Measurements from ENCODE around the gene RABL2B. TPM values are rescaled to one million over a fixed set of nuclear protein-coding genes. Genes with fewer than 3 reads are reported as not detected.
"Not testable (repeated sequence)": the region's sequence is repeated elsewhere in the genome, so short reads cannot be mapped to it uniquely, and the experiment has no call there.

The RABL2B gene
- 13.9 and 15.0 TPM in 2 replicates for total RNA-seq (ENCODE audit: low replicate concordance)

DNA sequence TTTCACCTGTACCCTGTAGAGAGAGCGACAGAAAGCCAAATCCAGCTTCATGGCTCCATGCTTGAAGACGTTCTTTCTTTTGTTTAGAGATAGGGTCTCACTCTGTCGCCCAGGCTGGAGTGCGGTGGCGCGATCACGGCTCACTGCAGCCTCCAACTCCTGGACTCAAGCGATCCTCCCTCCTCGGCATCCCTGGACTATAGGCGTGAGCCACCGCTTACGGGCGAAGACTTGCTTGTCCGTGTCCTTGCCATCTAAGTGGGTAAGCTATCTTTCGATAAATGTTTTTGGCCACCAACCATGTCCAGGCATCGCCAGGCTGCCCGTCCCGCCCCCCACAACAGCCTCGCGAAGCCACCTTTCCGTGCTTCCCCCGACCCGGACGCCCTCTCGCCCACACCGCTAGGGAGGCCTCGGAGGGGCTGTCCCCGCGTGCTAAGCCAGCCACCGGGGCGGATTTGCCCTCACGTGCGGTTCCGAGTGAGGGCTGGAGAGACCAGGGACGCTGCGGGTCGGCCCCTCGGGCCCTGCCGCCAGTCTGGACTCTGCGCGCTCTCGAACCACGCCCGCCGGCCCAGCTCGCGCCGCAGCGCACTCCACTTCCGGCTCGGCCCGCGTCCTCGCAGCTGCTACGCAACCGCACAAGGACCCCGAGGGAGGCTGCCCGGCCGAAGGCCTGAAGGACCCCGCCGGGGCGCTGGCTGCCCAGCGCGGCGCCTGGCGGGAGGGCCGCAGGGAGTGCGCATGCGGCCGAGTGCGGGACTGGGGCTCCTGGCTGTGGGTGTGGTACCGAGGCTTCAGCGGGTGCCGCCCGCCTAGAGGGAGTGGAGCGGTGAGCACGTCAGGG lies at the start of gene RABL2B:
Gene RABL2B, minus strand, starts transcription at position 604 of the 847 bp plus-strand sequence. CDS start 1,342 bp downstream, outside the sequence.
- peak; percentile 94 for DNase-seq (ENCODE audit: low spot score)
- peak within 1 kb of the TSS; percentile 79 for H2AFZ ChIP-seq (replicated peaks)
- not testable (repeated sequence) for H3K36me3 ChIP-seq; H3K27ac ChIP-seq; H3K79me2 ChIP-seq (ENCODE audit: low read depth); H4K20me1 ChIP-seq (ENCODE audit: low read depth); H3K27me3 ChIP-seq; H3K27me3 Mint-ChIP-seq (ENCODE audit: insufficient read depth, low read depth); H3K4me1 Mint-ChIP-seq; H3F3A ChIP-seq (ENCODE audit: low read depth); H3K4me1 ChIP-seq; H3K36me3 Mint-ChIP-seq; H3K9me3 Mint-ChIP-seq; H3K27ac Mint-ChIP-seq; H3K9me3 ChIP-seq (ENCODE audit: low read depth)
- H3K4me3 ChIP-seq, result peak within 1 kb of the TSS; percentile 65
- peak within 1 kb of the TSS; percentile 46 for H3K9ac ChIP-seq
- peak within 1 kb of the TSS; percentile 78 for H3K4me2 ChIP-seq
- peak within 1 kb of the TSS; percentile 91 for H3K4me3 Mint-ChIP-seq

DNA sequence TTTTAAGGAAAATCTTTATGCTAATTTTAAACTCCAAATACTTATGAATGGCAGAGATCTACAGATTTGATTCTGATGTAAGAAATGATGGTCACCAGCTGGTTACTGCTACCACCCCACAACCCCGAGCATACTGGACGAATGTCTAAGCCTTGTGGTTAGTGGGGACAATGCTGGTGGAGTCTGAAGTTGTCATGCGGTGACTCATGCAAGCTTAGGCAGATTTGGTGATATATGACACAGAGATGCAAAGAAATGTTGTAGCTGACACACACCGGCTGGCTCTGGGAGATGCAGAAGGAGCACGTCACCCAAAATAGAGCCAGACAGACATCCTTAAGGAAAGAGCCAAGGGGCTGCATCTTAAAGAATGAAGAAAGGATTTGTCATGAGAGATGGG lies 3.5 kb upstream of the RABL2B start:
- not testable (repeated sequence) for H3K27ac Mint-ChIP-seq

DNA sequence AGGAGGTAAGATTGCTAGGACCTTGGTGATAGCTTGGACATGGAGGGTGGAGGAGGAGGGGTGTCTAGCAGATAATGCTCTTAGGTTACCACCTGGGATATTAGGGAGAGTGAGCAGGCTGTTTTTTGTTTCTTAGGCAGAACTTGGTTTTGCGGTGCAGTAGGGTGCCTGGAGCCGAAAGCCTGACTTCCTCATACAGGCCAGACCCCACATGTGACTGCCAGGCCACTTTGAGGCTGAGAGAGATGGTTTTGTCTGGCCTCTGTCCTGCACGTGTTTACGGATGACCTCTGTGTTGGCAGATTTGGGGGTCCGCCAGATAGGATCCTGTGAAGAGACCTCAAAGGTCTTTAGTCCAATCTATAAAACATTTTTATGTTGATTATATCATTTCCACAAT lies 1.9 kb upstream of the RABL2B start:
- not testable (repeated sequence) for H3K27me3 ChIP-seq; H3K9ac ChIP-seq; H3K27me3 Mint-ChIP-seq (ENCODE audit: insufficient read depth, low read depth); H3K4me2 ChIP-seq; H3K4me1 Mint-ChIP-seq; H3K36me3 ChIP-seq; H4K20me1 ChIP-seq (ENCODE audit: low read depth); H3K4me3 ChIP-seq; H3K4me1 ChIP-seq; H3K9me3 ChIP-seq (ENCODE audit: low read depth); DNase-seq (ENCODE audit: low spot score); H3K27ac ChIP-seq; H3K27ac Mint-ChIP-seq; H2AFZ ChIP-seq (replicated peaks); H3F3A ChIP-seq (ENCODE audit: low read depth); H3K79me2 ChIP-seq (ENCODE audit: low read depth); H3K36me3 Mint-ChIP-seq; H3K9me3 Mint-ChIP-seq
- peak overlapping the region; percentile 63 for H3K4me3 Mint-ChIP-seq

More for the DNA sequence above, 3.5 kb upstream of the RABL2B start:
- H3K9me3 ChIP-seq (ENCODE audit: low read depth); H3K27me3 ChIP-seq; H3F3A ChIP-seq (ENCODE audit: low read depth); H3K9me3 Mint-ChIP-seq; H3K9ac ChIP-seq; H3K27ac ChIP-seq; H4K20me1 ChIP-seq (ENCODE audit: low read depth); H3K27me3 Mint-ChIP-seq (ENCODE audit: insufficient read depth, low read depth); H3K4me2 ChIP-seq; H3K36me3 ChIP-seq; H3K4me1 ChIP-seq; H3K79me2 ChIP-seq (ENCODE audit: low read depth); H3K4me3 Mint-ChIP-seq; H2AFZ ChIP-seq (replicated peaks); H3K36me3 Mint-ChIP-seq; DNase-seq (ENCODE audit: low spot score); H3K4me3 ChIP-seq; H3K4me1 Mint-ChIP-seq: not testable (repeated sequence)

DNA sequence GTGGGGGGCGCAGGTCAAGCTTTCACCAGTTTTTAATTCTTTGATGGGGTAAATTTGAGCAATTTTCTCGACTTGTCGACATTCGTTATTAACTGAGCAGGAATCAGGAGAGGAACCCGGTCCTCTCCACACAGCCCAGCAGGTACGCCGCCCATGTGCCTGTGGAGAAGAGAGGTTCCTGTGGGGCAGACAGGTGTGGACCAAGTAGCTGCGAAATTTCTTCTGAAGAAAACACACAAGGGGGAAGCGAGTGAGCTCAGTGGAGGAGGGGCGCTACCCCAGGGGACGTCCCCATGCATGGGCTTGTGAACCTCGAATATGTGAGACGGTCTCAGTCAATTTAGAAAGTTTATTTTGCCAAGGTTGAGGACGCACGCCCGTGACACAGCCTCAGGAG lies 442 bp upstream of the RABL2B start:
- H3K4me2 ChIP-seq, result peak overlapping the region; percentile 78
- not testable (repeated sequence) for H3K9ac ChIP-seq, H3K4me1 Mint-ChIP-seq

DNA sequence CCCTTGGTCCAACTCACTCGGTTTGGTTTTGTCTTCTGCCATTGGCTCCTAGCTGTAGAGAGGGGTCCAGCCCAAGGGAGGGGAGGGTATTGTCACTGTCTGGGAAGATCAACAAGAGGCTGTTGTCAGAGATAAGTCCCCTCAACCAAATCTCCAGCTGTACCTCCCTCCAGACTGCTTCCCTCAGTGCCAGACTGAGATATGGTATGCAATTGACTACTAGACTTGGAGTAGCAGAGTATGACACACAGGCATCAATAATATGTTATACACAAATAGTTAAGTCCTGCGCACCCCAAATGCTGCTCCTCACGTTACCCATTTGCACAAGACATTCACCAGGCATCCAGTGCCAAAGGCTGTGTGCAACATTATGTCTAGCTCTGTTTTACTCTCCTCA lies 1.2 kb downstream of the RABL2B start:
- H3K27ac ChIP-seq; H3K9me3 Mint-ChIP-seq; H3K4me1 ChIP-seq; H3K9ac ChIP-seq; H4K20me1 ChIP-seq (ENCODE audit: low read depth); H3K36me3 ChIP-seq; H2AFZ ChIP-seq (replicated peaks); H3K36me3 Mint-ChIP-seq; H3K9me3 ChIP-seq (ENCODE audit: low read depth); H3K79me2 ChIP-seq (ENCODE audit: low read depth); H3F3A ChIP-seq (ENCODE audit: low read depth); H3K4me1 Mint-ChIP-seq; DNase-seq (ENCODE audit: low spot score); H3K4me3 ChIP-seq; H3K27ac Mint-ChIP-seq; H3K27me3 ChIP-seq; H3K4me2 ChIP-seq; H3K27me3 Mint-ChIP-seq (ENCODE audit: insufficient read depth, low read depth): not testable (repeated sequence)
- H3K4me3 Mint-ChIP-seq, result peak overlapping the region; percentile 83

More for the DNA sequence above, 442 bp upstream of the RABL2B start:
- H3K27ac Mint-ChIP-seq; H3K36me3 ChIP-seq; DNase-seq (ENCODE audit: low spot score); H3K27me3 Mint-ChIP-seq (ENCODE audit: insufficient read depth, low read depth); H3K27ac ChIP-seq; H3K9me3 Mint-ChIP-seq; H3K9me3 ChIP-seq (ENCODE audit: low read depth); H4K20me1 ChIP-seq (ENCODE audit: low read depth); H3K4me1 ChIP-seq; H3K27me3 ChIP-seq; H3K79me2 ChIP-seq (ENCODE audit: low read depth); H3K36me3 Mint-ChIP-seq; H3F3A ChIP-seq (ENCODE audit: low read depth): not testable (repeated sequence)
- Histone ChIP-seq H3K4me3 (peak overlapping the region; percentile 65), H2AFZ (replicated peaks) (peak overlapping the region; percentile 79)
- H3K4me3 Mint-ChIP-seq, result peak overlapping the region; percentile 91

DNA sequence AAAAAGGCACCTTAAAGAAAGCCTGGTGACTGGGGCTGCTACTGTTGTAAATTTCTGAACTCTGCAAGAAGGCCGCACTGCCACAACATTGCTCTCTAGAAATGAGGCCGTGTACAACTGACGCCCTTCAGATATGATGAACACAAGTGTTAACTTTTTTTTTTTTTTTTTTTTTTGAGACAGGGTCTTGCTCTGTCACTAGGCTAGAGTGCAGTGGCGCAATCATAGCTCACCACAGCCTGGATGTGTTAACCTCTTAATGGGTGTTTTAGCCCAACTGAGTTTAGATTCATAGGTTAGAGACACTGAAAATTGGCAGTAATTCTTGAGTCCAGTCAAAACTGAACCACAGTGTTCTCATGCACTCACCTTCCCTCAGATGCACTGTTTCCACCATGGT lies 3.2 kb downstream of the RABL2B start:
- not testable (repeated sequence) for H3K27ac ChIP-seq; H3K4me3 Mint-ChIP-seq; H3K4me1 Mint-ChIP-seq; H2AFZ ChIP-seq (replicated peaks); H3K9me3 Mint-ChIP-seq; H3K4me3 ChIP-seq; H4K20me1 ChIP-seq (ENCODE audit: low read depth); H3K9ac ChIP-seq; H3K9me3 ChIP-seq (ENCODE audit: low read depth); H3K4me1 ChIP-seq; DNase-seq (ENCODE audit: low spot score); H3K79me2 ChIP-seq (ENCODE audit: low read depth); H3K4me2 ChIP-seq; H3K27me3 Mint-ChIP-seq (ENCODE audit: insufficient read depth, low read depth); H3F3A ChIP-seq (ENCODE audit: low read depth); H3K36me3 ChIP-seq; H3K36me3 Mint-ChIP-seq; H3K27me3 ChIP-seq; H3K27ac Mint-ChIP-seq

DNA sequence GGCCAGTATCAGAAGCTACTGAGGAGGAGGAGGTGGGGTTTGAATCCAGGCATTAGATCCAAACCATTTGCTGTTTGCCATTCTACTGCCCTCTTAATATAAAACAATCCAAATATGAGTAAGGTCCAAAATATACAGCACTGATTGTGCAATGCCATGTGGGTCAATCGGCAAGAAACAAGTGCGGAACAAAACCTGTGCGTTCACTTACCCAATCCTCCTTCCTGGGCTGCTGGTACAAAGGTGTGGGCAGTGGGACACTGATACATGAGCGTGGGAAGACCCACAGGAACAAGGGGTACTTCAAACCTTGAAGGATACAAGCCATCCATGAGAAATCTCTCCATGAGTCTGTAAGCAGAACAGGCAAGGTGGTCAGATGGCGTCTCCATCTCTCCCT lies 5.8 kb downstream of the RABL2B start:
- H3K9ac ChIP-seq; H3K4me1 Mint-ChIP-seq; H3K4me3 ChIP-seq; H3K9me3 ChIP-seq (ENCODE audit: low read depth); H3K36me3 ChIP-seq; H3K27me3 ChIP-seq; H3K79me2 ChIP-seq (ENCODE audit: low read depth); H3K27ac Mint-ChIP-seq; H3K27me3 Mint-ChIP-seq (ENCODE audit: insufficient read depth, low read depth); H2AFZ ChIP-seq (replicated peaks); H3F3A ChIP-seq (ENCODE audit: low read depth); H3K4me1 ChIP-seq; H4K20me1 ChIP-seq (ENCODE audit: low read depth); H3K27ac ChIP-seq; H3K9me3 Mint-ChIP-seq; H3K36me3 Mint-ChIP-seq; H3K4me2 ChIP-seq; H3K4me3 Mint-ChIP-seq; DNase-seq (ENCODE audit: low spot score): not testable (repeated sequence)

Measured in neural progenitor cell (in vitro differentiated cells).